Measurements from ENCODE around the gene DLG2. TPM values are rescaled to one million over a fixed set of nuclear protein-coding genes. Genes with fewer than 3 reads are reported as not detected.

Gene DLG2
- total and polyA plus RNA-seq, 2 of the 4 experiments (the other 2 are of a cell fraction) = 0.31 to 0.36 TPM

- intact Hi-C loops (cut with micrococcal nuclease) (no loop called here), dilution Hi-C loops (cut with HindIII; ENCODE audit: low sequenced_read_pairs, unreplicated experiment) (no loop called here), in situ Hi-C loops (cut with MboI; ENCODE audit: low sequenced_read_pairs) (no loop called here)
- H3K4me2 ChIP-seq (ENCODE audit: low read depth, low read length) = no peak overlapping the region
- no peak overlapping the region for H4K91ac ChIP-seq (ENCODE audit: insufficient read depth, low read depth, low read length)
- H2BK15ac ChIP-seq (ENCODE audit: low read depth, low read length) = no peak overlapping the region
- no peak overlapping the region for H3K18ac ChIP-seq (ENCODE audit: low read depth, low read length)
- H3K27ac ChIP-seq (ENCODE audit: insufficient read depth, low read length) = no peak overlapping the region
- H3K79me1 ChIP-seq (ENCODE audit: low read depth in 1 of 2, low read length in 2 of 2) = no peaks in the 10 kb centered on the region
- BruUV-seq (replicated peaks) = no TSS peak
- H4K8ac ChIP-seq (ENCODE audit: low read depth in 2 of 2, low read length in 2 of 2) = no peak overlapping the region
- H3K56ac ChIP-seq (ENCODE audit: extremely low read depth, insufficient read depth, low read length) = no peak overlapping the region
- H2BK5ac ChIP-seq (ENCODE audit: low read depth, low read length, poor library complexity, severe bottlenecking) = no peak overlapping the region
- no peak overlapping the region for H2AFZ ChIP-seq (replicated peaks; ENCODE audit: low read length, poor library complexity)
- no peak overlapping the region for H3K23ac ChIP-seq (ENCODE audit: low read depth, low read length)
- ATAC-seq (ENCODE audit: low read depth) (no peak), DNase-seq (no peak)
- CTCF ChIA-PET = interaction anchor here (0.9 kb wide), 1 partner anchor 13 kb away, joined by 3 read pairs; no protein-coding TSS in a partner anchor
- H3K4ac ChIP-seq (ENCODE audit: low read depth, low read length) = no peak overlapping the region
- H3K9me3 ChIP-seq (ENCODE audit: control insufficient read depth, insufficient read depth, low read length) = no peaks in the 10 kb centered on the region
- WGBS, 2 experiments (ENCODE audit: extremely low coverage in 2 of 2, insufficient read length in 1 of 2) = no CpG with 5 or more reads among the region's 2 CpGs
- no peaks in the 10 kb centered on the region; the same call in 1 of the 2 replicates for H3K27me3 ChIP-seq (ENCODE audit: control insufficient read depth, insufficient read depth, low read length)
- no peak overlapping the region for H2AK5ac ChIP-seq (ENCODE audit: low read depth, low read length)
- no peak overlapping the region for H3K14ac ChIP-seq (replicated peaks; ENCODE audit: low read depth, low read length)
- TF ChIP-seq FOS (IDR thresholded peaks at IDR 0.05; ENCODE audit: low read depth, low read length) = no peak
- TF ChIP-seq NFE2L2 (IDR thresholded peaks at IDR 0.05; ENCODE audit: low read depth, low read length) = no peak
- TF ChIP-seq CHD1 (IDR thresholded peaks at IDR 0.05; ENCODE audit: low read depth, low read length) = no peak
- TF ChIP-seq SMC3 (IDR thresholded peaks at IDR 0.05; ENCODE audit: low read depth, low read length) = no peak
- no peak for TF ChIP-seq RAD21 (IDR thresholded peaks at IDR 0.05; ENCODE audit: low read length)
- no peak for TF ChIP-seq MAZ (IDR thresholded peaks at IDR 0.05; ENCODE audit: borderline replicate concordance, low read depth, low read length)
- no peak for TF ChIP-seq RFX5 (IDR thresholded peaks at IDR 0.05; ENCODE audit: low read depth, low read length)
- no peak for TF ChIP-seq ELK1 (IDR thresholded peaks at IDR 0.05; ENCODE audit: borderline replicate concordance, low read depth, low read length)
- no peak for TF ChIP-seq RCOR1 (IDR thresholded peaks at IDR 0.05; ENCODE audit: insufficient replicate concordance, low read length)
- TF ChIP-seq MAFK (IDR thresholded peaks at IDR 0.05; ENCODE audit: low read depth, low read length) = no peak
- no peaks in the 10 kb centered on the region for H3K9me1 ChIP-seq (ENCODE audit: insufficient read depth, low read length)
- no peak overlapping the region for H2BK20ac ChIP-seq (ENCODE audit: low read depth, low read length)
- POLR2A ChIA-PET (ENCODE audit: unreplicated experiment) = no interaction called here
- H4K20me1 ChIP-seq (ENCODE audit: insufficient read depth, low read length) = no peaks in the 10 kb centered on the region
- no peak overlapping the region for H3K9ac ChIP-seq (ENCODE audit: low read depth, low read length)
- no peak overlapping the region for H3K4me3 ChIP-seq (ENCODE audit: insufficient read depth, low read depth, low read length)
- H3K4me1 ChIP-seq (ENCODE audit: control insufficient read depth, insufficient read depth, low read length) = no peaks in the 10 kb centered on the region
- no peak overlapping the region for H2AK9ac ChIP-seq (replicated peaks; ENCODE audit: low read depth, low read length, poor library complexity)
- H4K5ac ChIP-seq (ENCODE audit: low read depth, low read length) = no peak overlapping the region
- no peaks in the 10 kb centered on the region for H3K36me3 ChIP-seq (ENCODE audit: control insufficient read depth, insufficient read depth, low read length)
- no peak overlapping the region for H2BK120ac ChIP-seq (ENCODE audit: low read depth, low read length)
Measured at GRCh38 chr11:83648610-83649527, 1978.3 kb downstream of the DLG2 start.

All from IMR-90 (cell line).